ENCODE results near the gene ATP2B2. TPM values are rescaled to one million over a fixed set of nuclear protein-coding genes. Genes with fewer than 3 reads are reported as not detected.

ATP2B2 gene
- total and polyA plus RNA-seq, 2 experiments from 2014 or later: 0.42 to 0.63 TPM

GRCh38 chr3:10484709-10485108 lies 20.7 kb downstream of the ATP2B2 start:
- Mint-ChIP-seq H3K27me3 (ENCODE audit: insufficient read depth, low read depth, poor library complexity) (peaks cover 9% of the 10 kb centered on the region), H3K36me3 (ENCODE audit: low read depth) (no peaks in the 10 kb centered on the region), H3K27ac (no peak overlapping the region), H3K9me3 (no peaks in the 10 kb centered on the region), H3K4me1 (no peaks in the 10 kb centered on the region), H3K4me3 (no peak overlapping the region)
- TF ChIP-seq JUNB (IDR thresholded peaks at IDR 0.05; ENCODE audit: unreplicated experiment): no peak
- no peak for TF ChIP-seq ETS1 (IDR thresholded peaks at IDR 0.05)
- TF ChIP-seq ZNF114 (CRISPR knock-in tag; IDR thresholded peaks at IDR 0.05): no peak
- no peak for TF ChIP-seq EZH2phosphoT487 (IDR thresholded peaks at IDR 0.05; ENCODE audit: unreplicated experiment)
- no peak for TF ChIP-seq STAT1 (IDR thresholded peaks at IDR 0.05; ENCODE audit: unreplicated experiment)
- no peak for TF ChIP-seq EZH2 (IDR thresholded peaks at IDR 0.05; ENCODE audit: low read depth, unreplicated experiment)
- TF ChIP-seq POLR2AphosphoS5 (IDR thresholded peaks at IDR 0.05; ENCODE audit: low read depth): no peak
- TF ChIP-seq CREB1 (CRISPR knock-in tag; IDR thresholded peaks at IDR 0.05; ENCODE audit: low read depth): no peak
- no peak for TF ChIP-seq ZNF462 (CRISPR knock-in tag; IDR thresholded peaks at IDR 0.05)
- TF ChIP-seq CTCF (conservative IDR thresholded peaks at IDR 0.05; ENCODE audit: low read depth in 2 of 2): no peak
- no peak for TF ChIP-seq REST (IDR thresholded peaks at IDR 0.05; ENCODE audit: unreplicated experiment)
- TF ChIP-seq NANOG (IDR thresholded peaks at IDR 0.05; ENCODE audit: borderline replicate concordance): no peak
- TF ChIP-seq ZNF331 (CRISPR knock-in tag; IDR thresholded peaks at IDR 0.05; ENCODE audit: low read depth): no peak
- ATAC-seq: no peak
- Histone ChIP-seq H3K9me2 (ENCODE audit: insufficient read depth) (no peaks in the 10 kb centered on the region), H3K4me1 (ENCODE audit: insufficient read depth) (no peaks in the 10 kb centered on the region), H3K27ac (ENCODE audit: low read depth) (no peak overlapping the region), H2AFZ (no peak overlapping the region), H3K27me3 (ENCODE audit: insufficient read depth) (no peaks in the 10 kb centered on the region), H4K20me1 (replicated peaks; ENCODE audit: insufficient read depth) (no peaks in the 10 kb centered on the region), H3K4me3 (no peak overlapping the region), H3K79me2 (replicated peaks; ENCODE audit: insufficient read depth) (no peaks in the 10 kb centered on the region), H3K4me2 (no peak overlapping the region), H3K36me3 (ENCODE audit: insufficient read depth) (no peaks in the 10 kb centered on the region), H3F3A (replicated peaks; ENCODE audit: low read depth) (no peaks in the 10 kb centered on the region)
- no peak for DNase-seq (ENCODE audit: low spot score)

Measured in GM23338 (cell line).